K562 (cell line): ENCODE results near the gene A2ML1. TPM values are rescaled to one million over a fixed set of nuclear protein-coding genes. Genes with fewer than 3 reads are reported as not detected.

Experiments
- ATAC-seq: fragments of 200-7000 bp; cut with Tn5 transposase; 3 replicates; pipeline ENCODE4 v1.9.1; 2020; ENCODE audit warnings: moderate library complexity
- BruUV-seq: library from RNA; stranded (reverse); fragments of 400-500 nt; replicated peaks from 2 replicates; lab custom pipeline; 2021; lab: Mats Ljungman, UMichigan
- CTCF ChIA-PET: fragments of 300-600 bp; formaldehyde crosslinking; extraction: SDS; loops from one replicate; lab custom pipeline; 2021; ENCODE audit warnings: low intra/inter-chr PET ratio; lab: Yijun Ruan, JAX
- POLR2A ChIA-PET: fragments of 300-600, 350-650 bp; sonication (Branson Sonifier 250); formaldehyde crosslinking; extraction: SDS; loops from one replicate; lab custom pipeline; 2021; ENCODE audit warnings: antibody characterized with exemption, inconsistent platforms; lab: Yijun Ruan, JAX
- DNase-seq, 4 experiments: peaks; one replicate each; pipeline versions ENCODE4 v3.0.0 to v3.0.0-alpha.2; 2011 to 2018; ENCODE audit warnings: low spot score in 3 of 4, mixed read lengths in 3 of 4; ENCODE audit errors: extremely low read depth in 1 of 4
- FAIRE-seq: peaks from 2 replicates; lab custom pipeline; 2011; peaks lifted over from hg19 to GRCh38; lab: Jason Lieb, UNC
- H2AFZ ChIP-seq: 2 replicates; pipeline ENCODE4 v1.6.0; 2011; ENCODE audit warnings: low read depth, low read length, control low read depth, inconsistent platforms
- H3K27ac ChIP-seq: fragments of 200-600 bp; 3 replicates; pipeline ENCODE4 v1.8.0; 2011; ENCODE audit warnings: low read depth, mild to moderate bottlenecking, control low read depth, inconsistent platforms, low read length, moderate library complexity, mixed read lengths; ENCODE audit errors: extremely low read depth
- H3K27me3 ChIP-seq, 2 experiments: fragments of 300-600 bp in 1 of 2; 2 replicates in 1 of 2; 3 replicates in 1 of 2; pipeline versions ENCODE4 v1.6.0 to v1.8.0; 2011; ENCODE audit warnings: inconsistent platforms in 2 of 2, low read length in 2 of 2, mild to moderate bottlenecking in 1 of 2, mixed read lengths in 1 of 2, moderate library complexity in 1 of 2; ENCODE audit not compliant: control insufficient read depth in 2 of 2, insufficient read depth in 2 of 2
- H3K36me3 ChIP-seq: fragments of 300-600 bp; 3 replicates; pipeline ENCODE4 v1.8.0; 2011; ENCODE audit warnings: mild to moderate bottlenecking, low read length, inconsistent platforms; ENCODE audit not compliant: control insufficient read depth, insufficient read depth
- H3K4me1 ChIP-seq, 2 experiments: fragments of 200-600 bp in 1 of 2; replicated peaks in 1 of 2; 2 replicates in 1 of 2; 3 replicates in 1 of 2; pipeline versions ENCODE4 v1.5.1 to v1.8.0; 2011; ENCODE audit warnings: inconsistent platforms in 2 of 2, low read length in 2 of 2, mild to moderate bottlenecking in 1 of 2, mixed read lengths in 1 of 2, moderate library complexity in 1 of 2; ENCODE audit not compliant: control insufficient read depth in 2 of 2, insufficient read depth in 2 of 2
- H3K4me2 ChIP-seq: 2 replicates; pipeline ENCODE4 v1.6.1; 2011; ENCODE audit warnings: low read length, control low read depth, inconsistent platforms, mixed read lengths; ENCODE audit not compliant: insufficient read depth
- H3K4me3 ChIP-seq: fragments of 200-600 bp; sonication (generic), shearing (Covaris generic); 2 replicates; pipeline ENCODE4 v1.5.1; 2016; ENCODE audit warnings: control low read depth, inconsistent platforms
- H3K79me2 ChIP-seq: fragments of 200-600 bp; 3 replicates; pipeline ENCODE4 v1.8.0; 2011; ENCODE audit warnings: low read length, inconsistent platforms; ENCODE audit not compliant: control insufficient read depth, insufficient read depth
- H3K9ac ChIP-seq, 2 experiments: 2 replicates each; pipeline versions ENCODE4 v1.6.0 to v1.6.1; 2011; ENCODE audit warnings: low read depth in 2 of 2, low read length in 2 of 2, control low read depth in 1 of 2, inconsistent platforms in 1 of 2, mild to moderate bottlenecking in 1 of 2, mixed read lengths in 1 of 2; ENCODE audit not compliant: insufficient read depth in 1 of 2
- H3K9me1 ChIP-seq: one replicate; pipeline ENCODE4 v1.6.0; 2011; ENCODE audit warnings: inconsistent platforms, mild to moderate bottlenecking, low read length, moderate library complexity; ENCODE audit not compliant: control insufficient read depth, insufficient read depth
- H3K9me3 ChIP-seq: replicated peaks from 2 replicates; pipeline ENCODE4 v1.5.1; 2011; ENCODE audit warnings: low read depth, low read length, inconsistent platforms; ENCODE audit not compliant: control insufficient read depth, insufficient read depth
- H4K20me1 ChIP-seq: replicated peaks from 2 replicates; pipeline ENCODE4 v1.6.1; 2011; ENCODE audit warnings: low read length, inconsistent platforms, mixed read lengths; ENCODE audit not compliant: control insufficient read depth, insufficient read depth
- DMBX1 ChIP-seq: fragments of 250-450 bp; sonication (Bioruptor Pico); IDR thresholded peaks from 2 replicates; pipeline ENCODE4 v1.8.0; 2022; ENCODE audit warnings: inconsistent platforms, mild to moderate bottlenecking, moderate library complexity, borderline replicate concordance
- HIVEP1 ChIP-seq: fragments of 250-450 bp; sonication (Bioruptor Pico); IDR thresholded peaks from 2 replicates; pipeline ENCODE4 v1.4.0; 2020; ENCODE audit warnings: mild to moderate bottlenecking
- WGBS: fragments of 100-300 bp; shearing (Covaris generic); methylation state at CpG from one replicate; pipeline ENCODE4 v1.1.6; 2016; ENCODE audit warnings: low coverage, mixed read lengths; ENCODE audit not compliant: insufficient coverage; ENCODE audit errors: missing lambda C conversion rate; 5-methylcytosine and 5-hydroxymethylcytosine counted together
- in situ Hi-C: fragments of 300-500 bp; cut with MboI; formaldehyde crosslinking; loops from 4 replicates; pipeline ENCODE4 v1.15.0; 2018; ENCODE audit warnings: inconsistent platforms, mixed read lengths
- intact Hi-C: fragments of 100-400 bp; cut with micrococcal nuclease; formaldehyde crosslinking; loops from 2 replicates; pipeline ENCODE4 v1.14.2; 2022
- polyA plus RNA-seq, 8 experiments: library from polyadenylated mRNA; depleted of rRNA in 4 of 8; stranded (reverse) in 5 of 8; unstranded in 3 of 8; fragments of >200 nt; fragmentation: Nextera tagmentation in 2 of 8; fragmentation: Illumina TruSeq in 1 of 8; extraction: Ambion mirVana in 2 of 8; extraction: Trizol in 1 of 8; gene quantifications; 2 replicates each; pipeline versions ENCODE4 v1.2.1 to v1.2.3, GENCODE V29; 2011 to 2014; ENCODE audit warnings: inconsistent platforms in 1 of 8, missing spikeins in 1 of 8
- total RNA-seq, 7 experiments: library from RNA; depleted of rRNA in 6 of 7; stranded (reverse); fragments of >200 nt in 6 of 7; fragmentation: Illumina TruSeq in 2 of 7; extraction: Trizol in 2 of 7; gene quantifications; 2 replicates each; pipeline versions ENCODE4 v1.2.1 to v1.2.3, GENCODE V29; 2011 to 2021; ENCODE audit warnings: low replicate concordance in 1 of 7
- TF ChIP-seq, protein P1 (sequence below), 3 experiments: IDR thresholded peaks in 2 of 3; conservative IDR thresholded peaks in 1 of 3; 2 replicates each; pipeline ENCODE4 v1.5.1; 2011 to 2012; ENCODE audit warnings: low read length in 3 of 3, mild to moderate bottlenecking in 3 of 3, control low read depth in 2 of 3, improper control_type of control experiment in 1 of 3, inconsistent platforms in 1 of 3, low read depth in 1 of 3, mixed read lengths in 1 of 3, moderate library complexity in 1 of 3; ENCODE audit not compliant: insufficient read depth in 2 of 3

Gene A2ML1
- total and polyA plus RNA-seq, 9 of the 15 experiments (the other 6 are each of a cell fraction or from before 2014, with no cell fraction given) = 0.04 to 0.47 (median 0.13) TPM

DNA sequence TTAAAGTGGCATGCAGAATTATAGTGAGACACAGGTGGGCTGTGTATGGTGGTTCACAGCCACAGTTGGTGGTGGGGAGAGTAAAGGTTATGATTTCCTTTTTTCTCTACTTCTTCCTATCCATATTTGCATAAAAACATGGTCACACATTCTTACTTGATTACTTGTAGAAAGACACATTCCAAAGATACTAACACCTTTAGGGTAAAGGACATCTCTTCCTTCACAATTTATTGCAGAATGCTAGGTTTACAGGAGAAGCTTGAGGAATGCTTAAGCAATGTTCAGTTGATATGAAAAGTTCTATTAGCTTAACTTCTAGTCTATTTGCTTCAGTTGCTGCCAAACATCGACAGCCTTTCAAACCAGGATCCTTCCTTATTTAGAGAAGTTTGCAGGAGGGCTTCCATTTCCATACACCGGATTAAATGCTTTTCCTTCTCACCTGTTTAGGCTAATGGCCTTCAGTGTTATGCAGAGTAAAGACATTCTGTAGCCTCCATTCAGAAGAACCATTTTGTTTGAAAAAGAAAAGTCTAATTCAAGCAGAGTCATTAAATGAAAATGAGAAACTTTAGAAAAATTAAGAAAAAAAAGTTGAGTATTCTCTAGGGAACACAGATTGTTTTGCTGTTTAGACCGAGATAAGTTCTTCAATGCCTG lies 89.3 kb downstream of the A2ML1 start:
- no peak overlapping the region for H3K4me2 ChIP-seq
- H3K9ac ChIP-seq = no peak overlapping the region
- peaks cover 6 to 20% of the 10 kb centered on the region in 2 experiments; a peak in 4 of 5 replicates for H3K4me1 ChIP-seq
- H3K4me3 ChIP-seq = no peak overlapping the region
- ATAC-seq = no peak
- no TSS peak for BruUV-seq
- ChIA-PET POLR2A (no interaction called here), CTCF (no interaction called here)
- no peaks in the 10 kb centered on the region for H3K9me3 ChIP-seq
- no peaks in the 10 kb centered on the region for H3K27me3 ChIP-seq
- H3K36me3 ChIP-seq = no peaks in the 10 kb centered on the region
- no peak for FAIRE-seq
- no peak for DNase-seq
- H3K27ac ChIP-seq = no peak overlapping the region
- H3K79me2 ChIP-seq = peaks cover 7% of the 10 kb centered on the region; the same call in 2 of the 3 replicates
- intact Hi-C loops (no loop called here), in situ Hi-C loops (no loop called here)
- no peaks in the 10 kb centered on the region for H3K9me1 ChIP-seq
- H4K20me1 ChIP-seq = no peaks in the 10 kb centered on the region
- 35% methylated on average over 3 of the region's 3 CpGs for WGBS
- TF ChIP-seq HIVEP1 = no peak
- TF ChIP-seq, protein P1, sequence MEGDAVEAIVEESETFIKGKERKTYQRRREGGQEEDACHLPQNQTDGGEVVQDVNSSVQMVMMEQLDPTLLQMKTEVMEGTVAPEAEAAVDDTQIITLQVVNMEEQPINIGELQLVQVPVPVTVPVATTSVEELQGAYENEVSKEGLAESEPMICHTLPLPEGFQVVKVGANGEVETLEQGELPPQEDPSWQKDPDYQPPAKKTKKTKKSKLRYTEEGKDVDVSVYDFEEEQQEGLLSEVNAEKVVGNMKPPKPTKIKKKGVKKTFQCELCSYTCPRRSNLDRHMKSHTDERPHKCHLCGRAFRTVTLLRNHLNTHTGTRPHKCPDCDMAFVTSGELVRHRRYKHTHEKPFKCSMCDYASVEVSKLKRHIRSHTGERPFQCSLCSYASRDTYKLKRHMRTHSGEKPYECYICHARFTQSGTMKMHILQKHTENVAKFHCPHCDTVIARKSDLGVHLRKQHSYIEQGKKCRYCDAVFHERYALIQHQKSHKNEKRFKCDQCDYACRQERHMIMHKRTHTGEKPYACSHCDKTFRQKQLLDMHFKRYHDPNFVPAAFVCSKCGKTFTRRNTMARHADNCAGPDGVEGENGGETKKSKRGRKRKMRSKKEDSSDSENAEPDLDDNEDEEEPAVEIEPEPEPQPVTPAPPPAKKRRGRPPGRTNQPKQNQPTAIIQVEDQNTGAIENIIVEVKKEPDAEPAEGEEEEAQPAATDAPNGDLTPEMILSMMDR (IDR thresholded peaks at IDR 0.05 in 2 of 3, conservative IDR thresholded peaks at IDR 0.05 in 1 of 3; ENCODE audit: insufficient read depth in 2 of 3, low read depth in 1 of 3, low read length in 3 of 3) = no peak
- TF ChIP-seq DMBX1 (CRISPR knock-in tag) = no peak
- no peak overlapping the region for H2AFZ ChIP-seq
